Endothelial cell (in vitro differentiated cells): Measurements from ENCODE around the gene ZNF407. TPM values are rescaled to one million over a fixed set of nuclear protein-coding genes. Genes with fewer than 3 reads are reported as not detected.

Experiments
- DNase-seq: peaks from one replicate; pipeline ENCODE4 v3.0.0; 2021; ENCODE audit warnings: low spot score
- H3K27ac Mint-ChIP-seq: one replicate; pipeline ENCODE4 v1.8.0; 2021; ENCODE audit warnings: mixed read lengths, inconsistent platforms; ENCODE audit not compliant: unreplicated experiment
- H3K27me3 Mint-ChIP-seq: one replicate; pipeline ENCODE4 v1.8.0; 2021; ENCODE audit warnings: mild to moderate bottlenecking, moderate library complexity, mixed read lengths, inconsistent platforms; ENCODE audit not compliant: unreplicated experiment
- H3K36me3 Mint-ChIP-seq: one replicate; pipeline ENCODE4 v1.8.0; 2021; ENCODE audit warnings: mild to moderate bottlenecking, low read depth, mixed read lengths, inconsistent platforms; ENCODE audit not compliant: unreplicated experiment
- H3K4me1 Mint-ChIP-seq: one replicate; pipeline ENCODE4 v1.8.0; 2021; ENCODE audit warnings: mild to moderate bottlenecking, mixed read lengths, inconsistent platforms; ENCODE audit not compliant: unreplicated experiment
- H3K4me3 Mint-ChIP-seq: one replicate; pipeline ENCODE4 v1.8.0; 2021; ENCODE audit warnings: mild to moderate bottlenecking, mixed read lengths, inconsistent platforms; ENCODE audit not compliant: unreplicated experiment
- H3K9me3 Mint-ChIP-seq: one replicate; pipeline ENCODE4 v1.8.0; 2021; ENCODE audit warnings: mixed read lengths, inconsistent platforms; ENCODE audit not compliant: unreplicated experiment
- CTCF ChIP-seq: fragments of 200-600 bp; sonication (generic); IDR thresholded peaks from one replicate; pipeline ENCODE4 v1.5.0; 2021; ENCODE audit warnings: antibody characterized with exemption; ENCODE audit not compliant: unreplicated experiment
- total RNA-seq: library from RNA; stranded (reverse); fragmentation: NEBNext Ultra II Directional; extraction: Animal tissue kit (Norgen Biotek cat#: 25700); gene quantifications from one replicate; pipeline ENCODE4 v1.2.1, GENCODE V29; 2021; ENCODE audit not compliant: unreplicated experiment

ZNF407 gene
- total RNA-seq, 1 donor from 2014 or later: 16.8 TPM

DNA sequence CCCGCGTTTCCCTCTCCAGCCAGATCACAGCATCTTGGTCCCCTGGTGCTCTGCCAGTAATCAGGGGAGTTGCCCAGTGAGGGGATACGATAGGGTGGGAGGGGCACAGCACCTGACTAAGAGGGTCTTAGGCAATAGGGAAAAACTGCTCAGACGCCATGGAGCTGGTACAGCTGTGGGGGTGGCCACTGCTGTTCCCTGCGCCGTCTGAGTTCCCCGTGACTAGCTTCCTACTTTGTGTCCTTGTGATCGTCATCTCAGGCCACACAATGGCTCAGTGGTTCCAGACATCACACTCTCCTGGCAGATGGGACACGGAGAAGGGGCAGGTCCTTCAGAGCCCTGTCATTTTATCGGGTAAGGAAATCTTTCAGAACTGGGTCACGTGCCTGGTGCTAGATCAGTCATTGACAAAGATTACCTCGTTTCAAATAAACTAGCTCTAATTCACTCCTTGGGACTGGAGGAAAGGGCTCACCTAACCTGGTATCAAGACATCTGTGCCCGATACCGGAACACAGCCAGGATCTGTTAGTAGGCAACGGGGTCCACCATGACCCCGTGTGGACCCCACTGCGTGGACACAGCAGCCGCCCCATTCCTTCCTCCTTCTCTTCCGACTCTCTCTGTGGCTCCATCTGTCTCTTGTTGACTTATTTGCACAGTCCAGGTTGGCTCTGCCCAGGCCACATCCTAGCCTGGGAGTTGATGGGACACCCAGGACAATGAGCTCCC lies 509.7 kb downstream of the ZNF407 start:
- TF ChIP-seq CTCF: no peak
- DNase-seq: no peak
- H3K4me1 Mint-ChIP-seq: no peaks in the 10 kb centered on the region
- H3K9me3 Mint-ChIP-seq: no peaks in the 10 kb centered on the region
- no peak overlapping the region for H3K27ac Mint-ChIP-seq
- peaks cover 2% of the 10 kb centered on the region for H3K27me3 Mint-ChIP-seq
- H3K4me3 Mint-ChIP-seq: no peak overlapping the region
- H3K36me3 Mint-ChIP-seq: no peaks in the 10 kb centered on the region

DNA sequence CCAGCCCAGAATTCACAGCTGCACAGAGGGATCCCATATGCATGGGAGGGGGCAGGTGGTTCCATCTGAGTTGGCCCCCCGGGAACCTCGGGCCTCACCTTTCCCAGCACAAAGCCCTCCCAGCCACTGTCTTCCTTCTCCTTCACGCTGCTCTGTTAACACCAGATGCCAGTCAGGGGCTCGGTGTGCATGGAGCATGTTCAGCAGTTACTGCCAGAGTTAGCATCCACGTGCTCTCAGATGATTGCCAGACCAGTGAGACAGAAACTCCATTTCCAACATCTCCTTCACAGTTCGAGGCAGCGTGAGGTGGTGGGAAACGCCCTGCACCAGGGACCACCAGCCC lies 510.2 kb downstream of the ZNF407 start:
- TF ChIP-seq CTCF: no peak
- no peaks in the 10 kb centered on the region for H3K9me3 Mint-ChIP-seq
- no peaks in the 10 kb centered on the region for H3K36me3 Mint-ChIP-seq
- H3K4me3 Mint-ChIP-seq: no peak overlapping the region
- DNase-seq: no peak
- peaks cover 2% of the 10 kb centered on the region for H3K27me3 Mint-ChIP-seq
- H3K4me1 Mint-ChIP-seq: no peaks in the 10 kb centered on the region
- no peak overlapping the region for H3K27ac Mint-ChIP-seq

DNA sequence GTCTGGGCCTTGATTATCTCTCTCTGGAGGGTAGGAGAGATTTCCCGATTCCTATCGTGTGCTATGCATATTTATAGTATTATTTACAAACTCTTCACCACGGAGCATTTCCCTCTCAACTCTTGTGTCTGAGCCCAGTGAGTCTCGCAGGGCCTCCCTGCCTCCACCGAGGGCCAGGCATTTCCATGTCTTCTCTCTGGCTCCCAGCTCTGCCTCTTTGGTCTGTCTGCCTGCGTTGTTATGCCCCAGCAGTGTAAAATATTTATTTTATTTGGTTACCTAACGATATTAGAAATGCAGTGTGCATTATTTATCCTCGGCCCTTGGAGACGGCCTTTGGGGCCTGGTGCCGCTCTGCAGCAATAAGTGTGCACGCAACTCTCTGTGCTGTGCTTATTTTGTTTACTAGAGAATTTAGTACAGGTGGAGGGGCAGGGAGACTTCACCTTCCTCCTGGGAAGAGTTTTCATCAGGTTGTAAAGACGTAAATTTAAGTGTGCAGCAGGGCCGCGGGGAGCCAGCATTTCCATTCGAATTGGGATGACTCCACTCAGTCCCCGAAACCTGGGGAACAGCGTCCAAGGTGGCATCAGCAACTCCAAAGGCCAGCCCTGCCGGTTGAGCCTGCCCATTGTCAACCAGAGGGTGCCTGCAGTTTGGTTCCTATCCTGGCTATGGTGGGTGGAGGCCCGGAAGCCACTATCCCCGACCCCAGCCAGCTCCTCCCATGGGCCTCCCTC lies 511.1 kb downstream of the ZNF407 start:
- TF ChIP-seq CTCF: no peak
- H3K27ac Mint-ChIP-seq: no peak overlapping the region
- no peak overlapping the region for H3K4me3 Mint-ChIP-seq
- peaks cover 2% of the 10 kb centered on the region for H3K27me3 Mint-ChIP-seq
- H3K9me3 Mint-ChIP-seq: no peaks in the 10 kb centered on the region
- DNase-seq: no peak
- no peaks in the 10 kb centered on the region for H3K4me1 Mint-ChIP-seq
- H3K36me3 Mint-ChIP-seq: no peaks in the 10 kb centered on the region

- no peaks in the 10 kb centered on the region for H3K9me3 Mint-ChIP-seq
- peaks cover 2% of the 10 kb centered on the region for H3K27me3 Mint-ChIP-seq
- H3K27ac Mint-ChIP-seq: no peak overlapping the region
- H3K4me1 Mint-ChIP-seq: no peaks in the 10 kb centered on the region
- no peaks in the 10 kb centered on the region for H3K36me3 Mint-ChIP-seq
- TF ChIP-seq CTCF: no peak
- H3K4me3 Mint-ChIP-seq: no peak overlapping the region
- no peak for DNase-seq
Observed at GRCh38 chr18:75109319-75109691, 511.6 kb downstream of the ZNF407 start.

- no peak for TF ChIP-seq CTCF
- H3K4me1 Mint-ChIP-seq: no peaks in the 10 kb centered on the region
- DNase-seq: no peak
- no peaks in the 10 kb centered on the region for H3K9me3 Mint-ChIP-seq
- no peak overlapping the region for H3K27ac Mint-ChIP-seq
- H3K4me3 Mint-ChIP-seq: no peak overlapping the region
- H3K36me3 Mint-ChIP-seq: no peaks in the 10 kb centered on the region
- peaks cover 2% of the 10 kb centered on the region for H3K27me3 Mint-ChIP-seq
Observed at GRCh38 chr18:75109819-75110218, 512.1 kb downstream of the ZNF407 start.
